ENCODE measurements around the gene FIG4. TPM values are rescaled to one million over a fixed set of nuclear protein-coding genes. Genes with fewer than 3 reads are reported as not detected.

The FIG4 gene
- total and polyA plus RNA-seq, 4 donors = 10.8 to 20.4 (median 15.5) TPM

DNA sequence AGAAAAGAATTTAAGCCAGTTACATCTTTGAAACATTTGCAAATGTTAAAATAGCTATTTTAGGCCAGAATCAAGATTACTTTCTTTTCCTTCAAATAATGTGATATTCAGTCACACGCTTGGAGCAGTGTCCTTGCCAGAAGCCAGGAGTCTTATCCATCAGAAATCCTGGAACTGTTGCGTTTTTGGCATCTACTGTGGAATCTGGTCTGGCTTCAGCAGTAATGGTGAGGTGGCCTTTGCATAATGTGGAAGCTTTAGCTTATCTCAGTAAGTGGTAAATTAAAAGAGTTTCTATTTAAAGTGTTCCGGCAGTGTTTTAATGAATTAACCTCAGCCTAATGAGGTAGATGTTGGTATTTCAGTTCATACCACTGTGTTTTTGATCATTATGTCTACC, 97.6 kb downstream of the FIG4 start:
- Histone ChIP-seq H3K4me1 (ENCODE audit: control insufficient read depth in 5 of 5, insufficient read depth in 5 of 5, low read length in 5 of 5) (peaks cover 0 to 6% (median 0%) of the 10 kb centered on the region in 5 donors), H3K9ac (ENCODE audit: insufficient read depth in 1 of 2, low read length in 2 of 2) (no peak overlapping the region), H3K9me3 (ENCODE audit: control insufficient read depth in 4 of 4, insufficient read depth in 3 of 4, low read length in 3 of 4) (no peaks in the 10 kb centered on the region), H3K36me3 (ENCODE audit: control insufficient read depth in 4 of 4, insufficient read depth in 4 of 4, low read length in 4 of 4) (peaks cover 0 to 3% (median 1%) of the 10 kb centered on the region in 4 donors), H3K27ac (ENCODE audit: low read depth in 1 of 2, low read length in 1 of 2) (no peak overlapping the region), H3K27me3 (ENCODE audit: control insufficient read depth in 3 of 3, insufficient read depth in 3 of 3, low read length in 2 of 3) (no peaks in the 10 kb centered on the region), H3K4me3 (no peak overlapping the region)
- TF ChIP-seq, protein P1, sequence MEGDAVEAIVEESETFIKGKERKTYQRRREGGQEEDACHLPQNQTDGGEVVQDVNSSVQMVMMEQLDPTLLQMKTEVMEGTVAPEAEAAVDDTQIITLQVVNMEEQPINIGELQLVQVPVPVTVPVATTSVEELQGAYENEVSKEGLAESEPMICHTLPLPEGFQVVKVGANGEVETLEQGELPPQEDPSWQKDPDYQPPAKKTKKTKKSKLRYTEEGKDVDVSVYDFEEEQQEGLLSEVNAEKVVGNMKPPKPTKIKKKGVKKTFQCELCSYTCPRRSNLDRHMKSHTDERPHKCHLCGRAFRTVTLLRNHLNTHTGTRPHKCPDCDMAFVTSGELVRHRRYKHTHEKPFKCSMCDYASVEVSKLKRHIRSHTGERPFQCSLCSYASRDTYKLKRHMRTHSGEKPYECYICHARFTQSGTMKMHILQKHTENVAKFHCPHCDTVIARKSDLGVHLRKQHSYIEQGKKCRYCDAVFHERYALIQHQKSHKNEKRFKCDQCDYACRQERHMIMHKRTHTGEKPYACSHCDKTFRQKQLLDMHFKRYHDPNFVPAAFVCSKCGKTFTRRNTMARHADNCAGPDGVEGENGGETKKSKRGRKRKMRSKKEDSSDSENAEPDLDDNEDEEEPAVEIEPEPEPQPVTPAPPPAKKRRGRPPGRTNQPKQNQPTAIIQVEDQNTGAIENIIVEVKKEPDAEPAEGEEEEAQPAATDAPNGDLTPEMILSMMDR (IDR thresholded peaks at IDR 0.05; ENCODE audit: control extremely low read depth, extremely low read depth) = no peak
- 87 to 89% methylated on average over 3 of the region's 3 CpGs for WGBS, 2 donors
- ATAC-seq (ENCODE audit: insufficient read depth, low FRiP score) (no peak), DNase-seq (no peak)

DNA sequence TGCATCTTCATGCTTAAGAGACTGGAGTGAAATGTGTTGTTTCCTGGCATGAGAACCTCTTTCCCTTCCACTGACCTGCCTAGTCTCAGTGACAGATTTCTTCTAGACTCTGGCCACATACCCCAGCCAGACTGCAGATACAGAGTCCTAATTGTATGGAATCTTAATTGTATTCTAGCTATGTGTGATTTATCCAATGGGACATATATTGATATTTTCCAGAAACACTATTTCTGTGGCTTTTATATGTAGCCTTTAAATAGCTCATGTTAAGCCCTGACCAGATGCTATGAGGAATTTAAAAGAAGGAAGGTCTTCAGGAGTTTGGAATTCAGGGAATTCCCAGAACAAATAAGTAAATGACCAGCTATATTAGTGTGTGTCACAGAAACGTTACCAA, 99.0 kb downstream of the FIG4 start:
- DNase-seq (no peak), ATAC-seq (ENCODE audit: insufficient read depth, low FRiP score) (no peak)
- TF ChIP-seq, protein P1 (IDR thresholded peaks at IDR 0.05; ENCODE audit: control extremely low read depth, extremely low read depth) = no peak
- Histone ChIP-seq H3K9me3 (ENCODE audit: control insufficient read depth in 4 of 4, insufficient read depth in 3 of 4, low read length in 3 of 4) (no peaks in the 10 kb centered on the region), H3K27me3 (ENCODE audit: control insufficient read depth in 3 of 3, insufficient read depth in 3 of 3, low read length in 2 of 3) (no peaks in the 10 kb centered on the region), H3K36me3 (ENCODE audit: control insufficient read depth in 4 of 4, insufficient read depth in 4 of 4, low read length in 4 of 4) (peaks cover 0 to 3% (median 1%) of the 10 kb centered on the region in 4 donors), H3K4me3 (no peak overlapping the region), H3K27ac (ENCODE audit: low read depth in 1 of 2, low read length in 1 of 2) (no peak overlapping the region), H3K4me1 (ENCODE audit: control insufficient read depth in 5 of 5, insufficient read depth in 5 of 5, low read length in 5 of 5) (peaks cover 2 to 11% (median 6%) of the 10 kb centered on the region in 5 donors), H3K9ac (ENCODE audit: insufficient read depth in 1 of 2, low read length in 2 of 2) (no peak overlapping the region)
- 47 to 54% methylated on average over 1 of the region's 1 CpG for WGBS, 2 donors

DNA sequence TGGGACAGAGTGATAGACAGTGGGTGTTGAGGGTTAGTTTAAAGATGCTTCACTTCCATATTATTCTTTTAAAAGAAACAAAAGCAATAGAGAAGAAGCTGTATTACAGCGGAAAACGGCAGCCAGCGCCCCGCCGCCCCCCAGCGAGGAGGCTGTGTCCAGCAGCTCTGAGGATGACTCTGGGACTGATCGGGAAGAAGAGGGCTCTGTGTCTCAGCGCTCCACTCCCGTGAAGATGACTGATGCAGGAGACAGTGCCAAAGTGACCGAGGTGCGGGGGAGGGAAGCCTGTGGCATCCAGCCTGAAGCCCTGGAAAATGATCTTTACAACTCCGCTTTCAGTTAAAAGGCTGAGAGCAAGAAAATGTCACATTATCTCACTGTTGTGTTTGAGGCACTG, 100.2 kb downstream of the FIG4 start:
- Histone ChIP-seq H3K27ac (ENCODE audit: low read depth in 1 of 2, low read length in 1 of 2) (no peak overlapping the region), H3K9me3 (ENCODE audit: control insufficient read depth in 4 of 4, insufficient read depth in 3 of 4, low read length in 3 of 4) (no peaks in the 10 kb centered on the region), H3K9ac (ENCODE audit: insufficient read depth in 1 of 2, low read length in 2 of 2) (no peak overlapping the region), H3K4me3 (no peak overlapping the region), H3K36me3 (ENCODE audit: control insufficient read depth in 4 of 4, insufficient read depth in 4 of 4, low read length in 4 of 4) (peaks cover 0 to 2% (median 1%) of the 10 kb centered on the region in 4 donors), H3K4me1 (ENCODE audit: control insufficient read depth in 5 of 5, insufficient read depth in 5 of 5, low read length in 5 of 5) (peaks cover 2 to 11% (median 6%) of the 10 kb centered on the region in 5 donors), H3K27me3 (ENCODE audit: control insufficient read depth in 3 of 3, insufficient read depth in 3 of 3, low read length in 2 of 3) (no peaks in the 10 kb centered on the region)
- no peak for DNase-seq
- WGBS, 2 donors = 90 to 93% methylated on average over 12 of the region's 12 CpGs
- TF ChIP-seq, protein P1 (IDR thresholded peaks at IDR 0.05; ENCODE audit: control extremely low read depth, extremely low read depth) = no peak
- ATAC-seq (ENCODE audit: insufficient read depth, low FRiP score) = no peak

DNA sequence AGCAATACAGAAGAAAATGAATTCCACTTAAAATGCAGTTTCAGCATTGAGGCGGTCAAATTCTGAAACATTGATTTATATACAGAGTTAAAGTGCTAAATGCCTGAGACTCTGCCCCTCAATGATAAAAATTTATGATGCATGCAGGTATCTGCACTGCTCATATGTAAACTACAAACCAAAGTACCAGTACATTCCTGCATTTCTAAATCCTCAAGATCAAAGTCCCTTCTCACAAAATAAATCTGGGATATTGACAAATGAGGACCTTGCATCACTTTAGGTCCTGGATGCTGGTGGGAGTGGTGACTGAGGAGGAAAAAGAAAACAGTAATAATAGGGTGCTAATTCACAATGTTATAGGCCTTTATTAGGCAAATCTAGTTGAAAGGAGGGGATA, 101.9 kb downstream of the FIG4 start:
- Histone ChIP-seq H3K27ac (ENCODE audit: low read depth in 1 of 2, low read length in 1 of 2) (peak overlapping the region in 1 of 2 donors; percentile 39), H3K27me3 (ENCODE audit: control insufficient read depth in 3 of 3, insufficient read depth in 3 of 3, low read length in 2 of 3) (no peaks in the 10 kb centered on the region), H3K36me3 (ENCODE audit: control insufficient read depth in 4 of 4, insufficient read depth in 4 of 4, low read length in 4 of 4) (peaks cover 0 to 8% (median 3%) of the 10 kb centered on the region in 4 donors), H3K4me1 (ENCODE audit: control insufficient read depth in 5 of 5, insufficient read depth in 5 of 5, low read length in 5 of 5) (peaks cover 2 to 11% (median 6%) of the 10 kb centered on the region in 5 donors), H3K4me3 (no peak overlapping the region), H3K9ac (ENCODE audit: insufficient read depth in 1 of 2, low read length in 2 of 2) (no peak overlapping the region), H3K9me3 (ENCODE audit: control insufficient read depth in 4 of 4, insufficient read depth in 3 of 4, low read length in 3 of 4) (no peaks in the 10 kb centered on the region)
- no peak for ATAC-seq (ENCODE audit: insufficient read depth, low FRiP score)
- no peak for DNase-seq
- TF ChIP-seq, protein P1 (IDR thresholded peaks at IDR 0.05; ENCODE audit: control extremely low read depth, extremely low read depth) = no peak
- WGBS, 2 donors = 95 to 100% methylated on average over 1 of the region's 1 CpG

Data from lung (tissue), 12 donors.